22Rv1 (cell line): ENCODE data around the gene DAPL1.
A peak's percentile ranks its signal among the peaks of the same experiment; 100 is the strongest.

Source experiments
- H3K27ac ChIP-seq: fragments of 450-650 bp; 2 replicates; pipeline ENCODE4 v1.5.1; 2017
- ZFX ChIP-seq: fragments of 450-650 bp; IDR thresholded peaks from 2 replicates; pipeline ENCODE4 v1.6.1; 2017; ENCODE audit warnings: antibody characterized with exemption, borderline replicate concordance
- TF ChIP-seq, protein P1 (sequence below): fragments of 450-650 bp; IDR thresholded peaks from 2 replicates; pipeline ENCODE4 v1.5.1; 2017; ENCODE audit warnings: mild to moderate bottlenecking

The DAPL1 gene

GRCh38 chr2:158795195-158795924 lies at the start of gene DAPL1:
Gene DAPL1 (plus strand): TSS chr2:158795317. CDS start chr2:158795373, 56 bp downstream.
- TF ChIP-seq, protein P1, sequence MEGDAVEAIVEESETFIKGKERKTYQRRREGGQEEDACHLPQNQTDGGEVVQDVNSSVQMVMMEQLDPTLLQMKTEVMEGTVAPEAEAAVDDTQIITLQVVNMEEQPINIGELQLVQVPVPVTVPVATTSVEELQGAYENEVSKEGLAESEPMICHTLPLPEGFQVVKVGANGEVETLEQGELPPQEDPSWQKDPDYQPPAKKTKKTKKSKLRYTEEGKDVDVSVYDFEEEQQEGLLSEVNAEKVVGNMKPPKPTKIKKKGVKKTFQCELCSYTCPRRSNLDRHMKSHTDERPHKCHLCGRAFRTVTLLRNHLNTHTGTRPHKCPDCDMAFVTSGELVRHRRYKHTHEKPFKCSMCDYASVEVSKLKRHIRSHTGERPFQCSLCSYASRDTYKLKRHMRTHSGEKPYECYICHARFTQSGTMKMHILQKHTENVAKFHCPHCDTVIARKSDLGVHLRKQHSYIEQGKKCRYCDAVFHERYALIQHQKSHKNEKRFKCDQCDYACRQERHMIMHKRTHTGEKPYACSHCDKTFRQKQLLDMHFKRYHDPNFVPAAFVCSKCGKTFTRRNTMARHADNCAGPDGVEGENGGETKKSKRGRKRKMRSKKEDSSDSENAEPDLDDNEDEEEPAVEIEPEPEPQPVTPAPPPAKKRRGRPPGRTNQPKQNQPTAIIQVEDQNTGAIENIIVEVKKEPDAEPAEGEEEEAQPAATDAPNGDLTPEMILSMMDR: no peak
- TF ChIP-seq ZFX: no peak
- H3K27ac ChIP-seq: no peak within 1 kb of the TSS

DNA sequence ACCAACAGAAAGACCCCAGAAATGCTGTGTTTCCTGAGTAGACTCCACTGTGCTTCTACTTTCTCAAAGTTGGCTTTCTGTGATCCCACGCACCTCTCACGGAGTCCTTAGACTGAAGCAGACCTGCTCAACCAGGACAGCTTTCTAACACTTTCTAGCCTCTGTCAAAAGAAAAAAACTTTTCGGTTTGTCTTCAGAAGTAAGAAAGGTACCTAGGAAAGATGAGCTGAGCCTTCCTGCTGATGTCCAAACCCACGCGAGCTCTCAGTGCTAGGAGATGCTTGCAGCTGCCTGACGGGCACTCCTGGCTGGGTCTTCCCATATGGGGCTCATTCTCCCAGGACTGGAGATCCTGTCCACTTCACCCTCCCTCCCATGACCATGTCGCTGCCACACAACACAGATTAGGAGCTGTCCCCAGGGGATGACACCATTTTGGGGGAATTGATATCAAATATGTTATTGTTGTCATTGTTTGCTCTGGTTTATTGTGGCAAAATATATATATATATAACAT lies 49.2 kb upstream of the DAPL1 start:
- no peak overlapping the region for H3K27ac ChIP-seq
- TF ChIP-seq, protein P1: peak; percentile 11; the same call in 1 of the 2 replicates
- no peak for TF ChIP-seq ZFX

DNA sequence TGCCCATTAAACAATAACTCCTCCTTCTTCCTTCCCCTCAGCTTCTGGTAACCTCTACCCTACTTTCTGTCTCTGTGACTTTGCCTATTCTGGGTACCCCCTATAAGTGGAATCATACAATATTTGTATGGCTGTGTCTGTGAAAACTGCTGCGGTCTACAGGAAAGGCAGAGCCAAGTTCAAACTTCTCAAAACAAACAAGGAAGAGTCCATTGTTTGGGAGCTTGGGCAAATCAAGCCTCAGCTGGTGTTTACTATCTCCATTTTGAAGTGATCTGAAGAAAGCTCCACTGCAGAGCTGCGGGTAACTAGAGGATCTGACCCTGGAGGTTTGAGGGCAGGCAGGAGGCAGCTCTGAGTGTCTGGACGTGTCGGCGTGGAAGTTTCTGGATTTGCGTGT lies 48.6 kb upstream of the DAPL1 start:
- no peak overlapping the region for H3K27ac ChIP-seq
- no peak for TF ChIP-seq ZFX
- TF ChIP-seq, protein P1: no peak

DNA sequence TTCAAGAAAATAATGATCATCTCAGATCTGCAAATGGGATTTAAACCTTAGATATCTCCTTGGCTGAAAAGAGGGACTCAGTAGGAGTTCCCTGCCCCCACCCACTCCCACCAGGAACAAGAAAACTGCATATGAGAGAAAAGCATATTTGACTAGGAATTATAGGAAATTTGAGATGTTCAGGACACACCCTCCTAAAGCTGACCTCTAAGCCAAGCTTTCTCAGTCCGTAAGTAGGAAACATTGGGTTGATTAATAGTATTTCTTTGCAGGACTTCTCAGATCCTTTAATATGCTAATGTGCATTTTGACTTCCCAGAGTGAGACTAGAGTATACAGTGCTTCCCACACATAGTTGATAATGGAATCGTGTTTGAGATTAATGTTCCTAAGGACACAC lies 47.8 kb upstream of the DAPL1 start:
- no peak overlapping the region for H3K27ac ChIP-seq
- TF ChIP-seq, protein P1: no peak
- no peak for TF ChIP-seq ZFX

DNA sequence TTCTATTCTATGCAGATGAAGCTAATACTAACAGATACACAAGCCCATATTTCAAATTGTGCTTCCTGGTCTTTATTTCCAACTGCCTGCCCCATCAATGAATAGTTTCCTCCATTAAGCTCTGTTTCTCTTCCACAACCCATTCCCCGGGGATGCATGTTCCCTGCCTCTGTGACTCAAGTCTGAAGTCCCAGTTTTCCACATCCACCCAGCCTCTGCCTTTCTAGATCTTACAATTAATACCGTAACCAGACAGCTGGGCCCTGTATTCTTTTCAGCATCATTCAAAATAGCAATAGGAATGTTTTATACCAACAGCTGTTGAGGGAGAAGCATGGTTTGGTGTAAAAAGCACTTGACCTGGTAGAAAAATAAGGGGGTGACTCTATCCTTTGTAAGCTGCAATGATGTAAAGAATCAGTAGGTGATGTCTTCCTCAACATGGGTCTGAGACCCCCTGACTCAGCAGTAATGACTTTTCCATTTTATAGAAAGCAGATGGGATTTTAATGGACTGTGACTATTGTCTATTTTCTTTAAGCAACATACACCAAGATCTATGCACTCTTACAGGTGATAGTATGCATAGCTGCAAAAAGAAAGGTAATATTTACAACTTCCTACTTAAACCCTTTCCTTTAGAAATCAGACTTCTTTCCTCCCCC lies 46.1 kb upstream of the DAPL1 start:
- TF ChIP-seq, protein P1: no peak
- no peak for TF ChIP-seq ZFX
- H3K27ac ChIP-seq: no peak overlapping the region

DNA sequence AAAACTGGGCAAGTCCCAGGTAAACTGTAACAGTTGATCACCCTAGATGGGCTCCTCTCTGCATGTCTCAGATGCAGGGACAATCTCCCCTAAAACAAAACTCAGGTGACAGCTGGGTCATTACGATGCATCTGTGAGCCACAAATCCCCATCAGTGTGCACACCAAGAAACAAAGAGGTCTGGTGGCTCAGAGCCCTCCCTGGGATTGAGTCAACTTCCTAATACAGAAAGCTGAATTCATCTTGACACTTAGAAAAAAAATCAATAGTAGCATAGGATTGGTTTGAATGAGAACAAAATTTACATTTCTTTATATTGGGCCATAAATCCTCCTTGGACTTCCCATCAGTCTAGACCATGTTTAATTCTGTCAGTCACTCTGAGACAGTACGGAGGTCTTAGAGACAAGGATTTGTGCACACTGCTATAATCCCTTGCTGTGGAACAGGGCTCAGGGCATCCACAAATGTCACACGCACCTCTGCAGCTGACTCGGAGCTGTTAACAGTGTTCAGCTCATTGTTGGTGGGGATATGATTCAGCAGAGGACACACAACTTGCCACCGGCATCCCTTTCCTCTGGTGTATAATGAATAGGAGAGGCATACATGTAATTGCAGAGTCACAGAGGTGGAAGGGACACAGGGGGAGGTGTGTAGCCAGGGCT lies 44.5 kb upstream of the DAPL1 start:
- TF ChIP-seq ZFX: no peak
- TF ChIP-seq, protein P1: no peak
- no peak overlapping the region for H3K27ac ChIP-seq
